GM23338 (cell line): Measurements from ENCODE around the gene CDC42SE1. TPM values are rescaled to one million over a fixed set of nuclear protein-coding genes. Genes with fewer than 3 reads are reported as not detected.

Experiments used
- ATAC-seq: fragments of 200-7000 bp; cut with Tn5 transposase; 3 replicates; pipeline ENCODE4 v1.9.1; 2020
- DNase-seq: peaks from one replicate; pipeline ENCODE4 v3.0.0-alpha.2; 2015; ENCODE audit warnings: low spot score
- H2AFZ ChIP-seq: fragments of 200-600 bp; sonication (generic); 2 replicates; pipeline ENCODE4 v1.8.0; 2016; ENCODE audit warnings: antibody characterized with exemption, mild to moderate bottlenecking, moderate library complexity
- H3F3A ChIP-seq: fragments of 200-600 bp; sonication (generic); replicated peaks from 2 replicates; pipeline ENCODE4 v1.8.0; 2017; ENCODE audit warnings: antibody characterized with exemption, mixed run types, low read depth
- H3K27ac ChIP-seq: fragments of 200-600 bp; sonication (generic); 2 replicates; pipeline ENCODE4 v1.6.1; 2016; ENCODE audit warnings: low read depth
- H3K27me3 ChIP-seq: fragments of 200-600 bp; sonication (generic); 2 replicates; pipeline ENCODE4 v1.8.0; 2016; ENCODE audit warnings: mild to moderate bottlenecking, mixed run types, moderate library complexity; ENCODE audit not compliant: insufficient read depth
- H3K36me3 ChIP-seq: fragments of 200-600 bp; sonication (generic); 2 replicates; pipeline ENCODE4 v1.8.0; 2016; ENCODE audit warnings: mild to moderate bottlenecking; ENCODE audit not compliant: insufficient read depth
- H3K4me1 ChIP-seq: fragments of 200-600 bp; sonication (generic); 2 replicates; pipeline ENCODE4 v1.8.0; 2016; ENCODE audit warnings: mild to moderate bottlenecking, moderate library complexity; ENCODE audit not compliant: insufficient read depth
- H3K4me2 ChIP-seq: fragments of 200-600 bp; sonication (generic); 2 replicates; pipeline ENCODE4 v1.7.1; 2017; ENCODE audit warnings: mixed run types
- H3K4me3 ChIP-seq: fragments of 200-600 bp; sonication (generic); 2 replicates; pipeline ENCODE4 v1.6.1; 2016; ENCODE audit warnings: mixed run types
- H3K79me2 ChIP-seq: fragments of 200-600 bp; sonication (generic); replicated peaks from 2 replicates; pipeline ENCODE4 v1.8.0; 2017; ENCODE audit warnings: mild to moderate bottlenecking; ENCODE audit not compliant: insufficient read depth
- H3K9me2 ChIP-seq: fragments of 200-600 bp; sonication (generic); 2 replicates; pipeline ENCODE4 v1.8.0; 2017; ENCODE audit not compliant: insufficient read depth
- H4K20me1 ChIP-seq: fragments of 200-600 bp; sonication (generic); replicated peaks from 2 replicates; pipeline ENCODE4 v1.8.0; 2017; ENCODE audit warnings: mild to moderate bottlenecking; ENCODE audit not compliant: insufficient read depth
- H3K27ac Mint-ChIP-seq: 2 replicates; pipeline ENCODE4 v1.8.0; 2020; ENCODE audit warnings: inconsistent platforms, mild to moderate bottlenecking, moderate library complexity, mixed read lengths
- H3K27me3 Mint-ChIP-seq: 3 replicates; pipeline ENCODE4 v1.8.0; 2022; ENCODE audit warnings: low read depth, mild to moderate bottlenecking, moderate library complexity, mixed read lengths, inconsistent platforms; ENCODE audit not compliant: insufficient read depth, poor library complexity
- H3K36me3 Mint-ChIP-seq: 3 replicates; pipeline ENCODE4 v1.8.0; 2021; ENCODE audit warnings: low read depth, mild to moderate bottlenecking, inconsistent platforms, moderate library complexity, mixed read lengths
- H3K4me1 Mint-ChIP-seq: 3 replicates; pipeline ENCODE4 v1.8.0; 2020; ENCODE audit warnings: mild to moderate bottlenecking, inconsistent platforms, mixed read lengths
- H3K4me3 Mint-ChIP-seq: 3 replicates; pipeline ENCODE4 v1.8.0; 2021; ENCODE audit warnings: moderate library complexity, mild to moderate bottlenecking, inconsistent platforms, mixed read lengths
- H3K9me3 Mint-ChIP-seq: 3 replicates; pipeline ENCODE4 v1.8.0; 2020; ENCODE audit warnings: moderate library complexity, mild to moderate bottlenecking, inconsistent platforms, mixed read lengths
- CREB1 ChIP-seq: fragments of 250-450 bp; sonication (Bioruptor Pico); IDR thresholded peaks from 2 replicates; pipeline ENCODE4 v1.5.0; 2020; ENCODE audit warnings: low read depth, mild to moderate bottlenecking, moderate library complexity
- EZH2 ChIP-seq: fragments of 200-600 bp; sonication (generic); IDR thresholded peaks from one replicate; pipeline ENCODE4 v1.8.0; 2017; ENCODE audit warnings: antibody characterized with exemption, mild to moderate bottlenecking, low read depth; ENCODE audit not compliant: unreplicated experiment
- POLR2AphosphoS5 ChIP-seq: IDR thresholded peaks from 2 replicates; pipeline ENCODE4 v1.6.1; 2016; ENCODE audit warnings: antibody characterized with exemption, low read depth
- STAT1 ChIP-seq: IDR thresholded peaks from one replicate; pipeline ENCODE4 v1.6.1; 2016; ENCODE audit warnings: antibody characterized with exemption; ENCODE audit not compliant: unreplicated experiment
- ZNF114 ChIP-seq: fragments of 250-450 bp; sonication (Bioruptor Pico); IDR thresholded peaks from 2 replicates; pipeline ENCODE4 v1.5.0; 2020; ENCODE audit warnings: mild to moderate bottlenecking, moderate library complexity
- ZNF331 ChIP-seq: fragments of 250-450 bp; sonication (Bioruptor Pico); IDR thresholded peaks from 2 replicates; pipeline ENCODE4 v1.5.0; 2020; ENCODE audit warnings: low read depth, mild to moderate bottlenecking, moderate library complexity
- polyA plus RNA-seq: library from polyadenylated mRNA; unstranded; fragments of >200 nt; fragmentation: Nextera tagmentation; extraction: Ambion mirVana; gene quantifications from 2 replicates; pipeline ENCODE4 v1.2.1, GENCODE V29; 2016
- total RNA-seq: library from RNA; depleted of rRNA; stranded (reverse); fragments of >200 nt; shearing (Covaris generic); gene quantifications from 2 replicates; pipeline ENCODE4 v1.2.3, GENCODE V29; 2014
- TF ChIP-seq, protein P1 (sequence below): fragments of 250-450 bp; sonication (Bioruptor Pico); IDR thresholded peaks from 2 replicates; pipeline ENCODE4 v1.5.0; 2020; ENCODE audit warnings: mild to moderate bottlenecking, moderate library complexity
- TF ChIP-seq, protein P2 (sequence below): IDR thresholded peaks from one replicate; pipeline ENCODE4 v1.6.1; 2018; ENCODE audit warnings: antibody characterized with exemption; ENCODE audit not compliant: unreplicated experiment

The CDC42SE1 gene
- total and polyA plus RNA-seq, 2 experiments from 2014 or later, result 18.3 to 49.1 TPM

DNA sequence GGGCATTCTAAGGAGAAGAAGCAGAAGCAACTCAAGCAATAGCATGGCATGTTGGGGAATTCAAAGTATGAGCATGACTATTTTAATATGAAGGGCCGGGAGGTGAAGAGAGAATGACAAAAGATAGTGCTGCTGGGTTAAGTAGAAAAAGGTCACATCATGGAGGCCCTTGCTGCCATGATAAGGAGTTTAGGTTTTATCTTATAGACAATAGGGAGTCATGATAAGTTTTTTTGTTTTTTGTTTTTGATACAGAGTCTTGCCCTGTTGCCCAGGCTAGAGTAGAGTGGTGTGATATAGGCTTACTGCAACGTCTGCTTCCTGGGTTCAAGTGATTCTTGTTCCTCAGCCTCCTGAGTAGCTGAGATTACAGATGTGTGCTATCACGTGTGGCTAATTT lies 19.9 kb downstream of the CDC42SE1 start (continued):
- TF ChIP-seq, protein P1, sequence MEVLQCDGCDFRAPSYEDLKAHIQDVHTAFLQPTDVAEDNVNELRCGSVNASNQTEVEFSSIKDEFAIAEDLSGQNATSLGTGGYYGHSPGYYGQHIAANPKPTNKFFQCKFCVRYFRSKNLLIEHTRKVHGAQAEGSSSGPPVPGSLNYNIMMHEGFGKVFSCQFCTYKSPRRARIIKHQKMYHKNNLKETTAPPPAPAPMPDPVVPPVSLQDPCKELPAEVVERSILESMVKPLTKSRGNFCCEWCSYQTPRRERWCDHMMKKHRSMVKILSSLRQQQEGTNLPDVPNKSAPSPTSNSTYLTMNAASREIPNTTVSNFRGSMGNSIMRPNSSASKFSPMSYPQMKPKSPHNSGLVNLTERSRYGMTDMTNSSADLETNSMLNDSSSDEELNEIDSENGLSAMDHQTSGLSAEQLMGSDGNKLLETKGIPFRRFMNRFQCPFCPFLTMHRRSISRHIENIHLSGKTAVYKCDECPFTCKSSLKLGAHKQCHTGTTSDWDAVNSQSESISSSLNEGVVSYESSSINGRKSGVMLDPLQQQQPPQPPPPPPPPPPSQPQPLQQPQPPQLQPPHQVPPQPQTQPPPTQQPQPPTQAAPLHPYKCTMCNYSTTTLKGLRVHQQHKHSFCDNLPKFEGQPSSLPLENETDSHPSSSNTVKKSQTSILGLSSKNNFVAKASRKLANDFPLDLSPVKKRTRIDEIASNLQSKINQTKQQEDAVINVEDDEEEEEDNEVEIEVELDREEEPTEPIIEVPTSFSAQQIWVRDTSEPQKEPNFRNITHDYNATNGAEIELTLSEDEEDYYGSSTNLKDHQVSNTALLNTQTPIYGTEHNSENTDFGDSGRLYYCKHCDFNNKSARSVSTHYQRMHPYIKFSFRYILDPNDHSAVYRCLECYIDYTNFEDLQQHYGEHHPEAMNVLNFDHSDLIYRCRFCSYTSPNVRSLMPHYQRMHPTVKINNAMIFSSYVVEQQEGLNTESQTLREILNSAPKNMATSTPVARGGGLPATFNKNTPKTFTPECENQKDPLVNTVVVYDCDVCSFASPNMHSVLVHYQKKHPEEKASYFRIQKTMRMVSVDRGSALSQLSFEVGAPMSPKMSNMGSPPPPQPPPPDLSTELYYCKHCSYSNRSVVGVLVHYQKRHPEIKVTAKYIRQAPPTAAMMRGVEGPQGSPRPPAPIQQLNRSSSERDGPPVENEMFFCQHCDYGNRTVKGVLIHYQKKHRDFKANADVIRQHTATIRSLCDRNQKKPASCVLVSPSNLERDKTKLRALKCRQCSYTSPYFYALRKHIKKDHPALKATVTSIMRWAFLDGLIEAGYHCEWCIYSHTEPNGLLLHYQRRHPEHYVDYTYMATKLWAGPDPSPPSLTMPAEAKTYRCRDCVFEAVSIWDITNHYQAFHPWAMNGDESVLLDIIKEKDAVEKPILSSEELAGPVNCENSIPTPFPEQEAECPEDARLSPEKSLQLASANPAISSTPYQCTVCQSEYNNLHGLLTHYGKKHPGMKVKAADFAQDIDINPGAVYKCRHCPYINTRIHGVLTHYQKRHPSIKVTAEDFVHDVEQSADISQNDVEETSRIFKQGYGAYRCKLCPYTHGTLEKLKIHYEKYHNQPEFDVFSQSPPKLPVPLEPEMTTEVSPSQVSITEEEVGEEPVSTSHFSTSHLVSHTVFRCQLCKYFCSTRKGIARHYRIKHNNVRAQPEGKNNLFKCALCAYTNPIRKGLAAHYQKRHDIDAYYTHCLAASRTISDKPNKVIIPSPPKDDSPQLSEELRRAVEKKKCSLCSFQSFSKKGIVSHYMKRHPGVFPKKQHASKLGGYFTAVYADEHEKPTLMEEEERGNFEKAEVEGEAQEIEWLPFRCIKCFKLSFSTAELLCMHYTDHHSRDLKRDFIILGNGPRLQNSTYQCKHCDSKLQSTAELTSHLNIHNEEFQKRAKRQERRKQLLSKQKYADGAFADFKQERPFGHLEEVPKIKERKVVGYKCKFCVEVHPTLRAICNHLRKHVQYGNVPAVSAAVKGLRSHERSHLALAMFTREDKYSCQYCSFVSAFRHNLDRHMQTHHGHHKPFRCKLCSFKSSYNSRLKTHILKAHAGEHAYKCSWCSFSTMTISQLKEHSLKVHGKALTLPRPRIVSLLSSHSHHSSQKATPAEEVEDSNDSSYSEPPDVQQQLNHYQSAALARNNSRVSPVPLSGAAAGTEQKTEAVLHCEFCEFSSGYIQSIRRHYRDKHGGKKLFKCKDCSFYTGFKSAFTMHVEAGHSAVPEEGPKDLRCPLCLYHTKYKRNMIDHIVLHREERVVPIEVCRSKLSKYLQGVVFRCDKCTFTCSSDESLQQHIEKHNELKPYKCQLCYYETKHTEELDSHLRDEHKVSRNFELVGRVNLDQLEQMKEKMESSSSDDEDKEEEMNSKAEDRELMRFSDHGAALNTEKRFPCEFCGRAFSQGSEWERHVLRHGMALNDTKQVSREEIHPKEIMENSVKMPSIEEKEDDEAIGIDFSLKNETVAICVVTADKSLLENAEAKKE, result no peak
- TF ChIP-seq ZNF114 (CRISPR knock-in tag), result no peak
- no peak for TF ChIP-seq ZNF331

DNA sequence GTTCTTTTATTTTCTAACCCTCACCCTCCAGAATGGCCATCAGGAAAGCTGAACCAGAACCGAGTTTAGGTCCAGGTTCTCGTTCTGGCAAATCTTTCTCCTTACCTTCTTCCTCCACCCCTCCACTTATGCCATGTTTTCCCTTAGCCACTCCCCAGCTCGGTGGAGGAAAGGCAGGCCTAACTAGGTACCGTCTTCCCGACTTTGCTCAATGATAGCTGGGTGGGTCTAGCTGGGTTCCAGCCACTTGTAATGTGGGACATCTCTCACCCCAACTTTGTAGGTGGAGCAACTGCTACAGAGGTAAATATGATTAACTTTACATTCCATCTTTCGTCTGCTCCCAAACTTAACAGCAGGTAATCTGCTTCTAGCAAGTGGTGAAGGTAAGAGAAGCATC lies 22.4 kb downstream of the CDC42SE1 start:
- H3K4me3 ChIP-seq, result no peak overlapping the region
- no peak for TF ChIP-seq EZH2
- TF ChIP-seq STAT1, result no peak
- TF ChIP-seq, protein P2, sequence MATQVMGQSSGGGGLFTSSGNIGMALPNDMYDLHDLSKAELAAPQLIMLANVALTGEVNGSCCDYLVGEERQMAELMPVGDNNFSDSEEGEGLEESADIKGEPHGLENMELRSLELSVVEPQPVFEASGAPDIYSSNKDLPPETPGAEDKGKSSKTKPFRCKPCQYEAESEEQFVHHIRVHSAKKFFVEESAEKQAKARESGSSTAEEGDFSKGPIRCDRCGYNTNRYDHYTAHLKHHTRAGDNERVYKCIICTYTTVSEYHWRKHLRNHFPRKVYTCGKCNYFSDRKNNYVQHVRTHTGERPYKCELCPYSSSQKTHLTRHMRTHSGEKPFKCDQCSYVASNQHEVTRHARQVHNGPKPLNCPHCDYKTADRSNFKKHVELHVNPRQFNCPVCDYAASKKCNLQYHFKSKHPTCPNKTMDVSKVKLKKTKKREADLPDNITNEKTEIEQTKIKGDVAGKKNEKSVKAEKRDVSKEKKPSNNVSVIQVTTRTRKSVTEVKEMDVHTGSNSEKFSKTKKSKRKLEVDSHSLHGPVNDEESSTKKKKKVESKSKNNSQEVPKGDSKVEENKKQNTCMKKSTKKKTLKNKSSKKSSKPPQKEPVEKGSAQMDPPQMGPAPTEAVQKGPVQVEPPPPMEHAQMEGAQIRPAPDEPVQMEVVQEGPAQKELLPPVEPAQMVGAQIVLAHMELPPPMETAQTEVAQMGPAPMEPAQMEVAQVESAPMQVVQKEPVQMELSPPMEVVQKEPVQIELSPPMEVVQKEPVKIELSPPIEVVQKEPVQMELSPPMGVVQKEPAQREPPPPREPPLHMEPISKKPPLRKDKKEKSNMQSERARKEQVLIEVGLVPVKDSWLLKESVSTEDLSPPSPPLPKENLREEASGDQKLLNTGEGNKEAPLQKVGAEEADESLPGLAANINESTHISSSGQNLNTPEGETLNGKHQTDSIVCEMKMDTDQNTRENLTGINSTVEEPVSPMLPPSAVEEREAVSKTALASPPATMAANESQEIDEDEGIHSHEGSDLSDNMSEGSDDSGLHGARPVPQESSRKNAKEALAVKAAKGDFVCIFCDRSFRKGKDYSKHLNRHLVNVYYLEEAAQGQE, result no peak
- no peak for TF ChIP-seq CREB1 (CRISPR knock-in tag)
- no peak for TF ChIP-seq POLR2AphosphoS5

More for the DNA sequence above, 22.4 kb downstream of the CDC42SE1 start:
- H3F3A ChIP-seq, result no peaks in the 10 kb centered on the region
- Mint-ChIP-seq H3K4me3 (no peak overlapping the region), H3K27ac (no peak overlapping the region), H3K27me3 (peaks cover 6% of the 10 kb centered on the region), H3K9me3 (no peaks in the 10 kb centered on the region), H3K4me1 (peaks cover 23% of the 10 kb centered on the region), H3K36me3 (peaks cover 13% of the 10 kb centered on the region)
- H3K27ac ChIP-seq, result 0 out of 2 replicates have a peak overlapping the region, but pooled peaks have one; percentile 18
- peak; percentile 36; the same call in 1 of the 3 replicates for ATAC-seq
- H2AFZ ChIP-seq, result no peak overlapping the region
- no peak for DNase-seq
- H4K20me1 ChIP-seq, result no peaks in the 10 kb centered on the region; the same call in 1 of the 2 replicates
- H3K4me1 ChIP-seq, result peaks cover 19% of the 10 kb centered on the region
- no peaks in the 10 kb centered on the region for H3K79me2 ChIP-seq
- H3K9me2 ChIP-seq, result no peaks in the 10 kb centered on the region
- peak overlapping the region; percentile 31; the same call in 1 of the 2 replicates for H3K4me2 ChIP-seq
- no peaks in the 10 kb centered on the region for H3K36me3 ChIP-seq
- no peaks in the 10 kb centered on the region for H3K27me3 ChIP-seq
